ENCODE data around the gene PPP2R5C.
"Not testable (repeated sequence)": the region's sequence is repeated elsewhere in the genome, so short reads cannot be mapped to it uniquely, and the experiment has no call there.

The PPP2R5C gene

DNA sequence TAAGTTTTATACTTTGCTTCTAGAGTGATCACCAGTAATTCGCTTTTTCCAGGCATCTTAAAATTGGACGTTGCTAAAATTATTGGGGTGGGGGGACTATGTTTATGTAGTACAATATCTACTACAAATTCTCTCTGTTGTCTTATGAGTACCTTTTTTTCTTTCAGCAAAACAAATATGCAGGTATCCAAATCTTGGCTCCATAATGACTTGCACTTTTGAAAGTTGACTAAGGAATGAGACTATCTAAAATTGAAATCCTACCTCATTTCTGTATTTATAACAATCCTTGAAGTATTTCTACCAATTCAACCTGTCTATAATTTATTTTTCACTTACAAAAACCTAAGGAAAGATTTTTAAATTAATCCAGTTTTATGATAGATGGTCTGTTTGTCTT is 205.2 kb downstream of the PPP2R5C start:
- DNase-seq (ENCODE audit: low spot score), result no peak

DNA sequence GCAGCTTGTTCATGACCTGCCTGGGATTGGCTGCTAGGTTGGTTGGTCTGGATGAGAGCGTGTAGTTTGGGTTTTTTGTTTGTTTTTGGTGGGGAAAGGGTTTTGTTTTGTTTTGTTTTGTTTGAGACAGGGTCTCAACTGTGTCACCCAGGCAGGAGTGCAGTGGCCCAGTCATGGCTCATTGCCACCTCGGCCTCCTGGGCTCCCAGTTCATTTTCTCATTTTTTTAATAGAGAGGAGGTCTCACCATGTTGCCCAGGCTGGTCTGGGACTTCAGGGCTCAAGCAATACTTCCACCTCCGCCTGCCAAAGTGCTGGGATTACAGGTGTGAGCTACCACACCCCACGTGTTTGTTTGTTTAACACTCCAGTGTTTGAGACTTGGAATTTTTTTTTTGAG is 206.7 kb downstream of the PPP2R5C start:
- DNase-seq (ENCODE audit: low spot score), result no peak

DNA sequence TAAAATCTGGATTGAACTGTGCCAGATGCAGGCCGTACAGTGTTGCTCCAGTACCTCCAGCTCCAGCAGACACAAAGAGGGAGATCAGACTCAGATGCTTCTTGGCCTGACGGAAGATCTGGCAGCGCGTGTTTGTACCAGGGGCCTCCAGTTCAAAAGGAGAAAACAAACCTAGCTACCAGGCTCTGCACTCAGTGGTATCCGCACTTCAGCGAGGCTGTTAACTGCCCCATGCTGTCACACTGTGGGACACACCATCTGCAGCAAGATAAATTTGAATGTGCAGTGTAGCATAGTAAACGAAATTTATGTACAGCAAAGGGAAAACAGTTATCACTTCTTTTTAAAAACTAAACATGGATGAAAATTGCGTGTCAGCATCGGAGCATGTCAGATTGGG is 208.0 kb downstream of the PPP2R5C start:
- DNase-seq (ENCODE audit: low spot score), result no peak

DNA sequence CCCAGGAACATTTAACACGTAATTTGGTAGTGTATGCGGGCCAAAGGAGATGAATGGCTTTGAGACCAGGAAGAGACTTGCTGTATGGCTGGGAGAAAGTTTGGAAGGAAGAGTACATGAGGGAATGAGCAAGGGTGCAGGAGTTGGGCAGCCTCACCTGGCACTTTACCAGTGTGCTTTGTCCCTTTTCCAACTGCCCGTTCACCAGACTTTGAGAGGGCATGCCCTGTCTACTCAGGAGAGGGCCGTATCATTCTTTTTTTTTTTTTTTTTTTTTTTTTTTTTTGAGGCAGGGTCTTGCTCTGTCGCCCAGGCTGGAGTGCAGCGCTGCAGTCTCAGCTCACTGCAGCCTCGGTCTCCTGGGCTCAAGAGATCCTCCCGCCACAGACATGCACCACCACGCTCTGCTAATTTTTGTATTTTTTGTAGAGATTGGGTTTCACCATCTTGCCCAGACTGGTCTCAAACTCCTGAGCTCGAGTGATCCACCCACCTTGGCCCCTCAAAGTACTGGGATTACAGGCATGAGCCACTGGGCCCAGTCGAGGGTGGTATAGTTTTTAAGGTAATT is 209.4 kb downstream of the PPP2R5C start:
- no peak for DNase-seq (ENCODE audit: low spot score)

DNA sequence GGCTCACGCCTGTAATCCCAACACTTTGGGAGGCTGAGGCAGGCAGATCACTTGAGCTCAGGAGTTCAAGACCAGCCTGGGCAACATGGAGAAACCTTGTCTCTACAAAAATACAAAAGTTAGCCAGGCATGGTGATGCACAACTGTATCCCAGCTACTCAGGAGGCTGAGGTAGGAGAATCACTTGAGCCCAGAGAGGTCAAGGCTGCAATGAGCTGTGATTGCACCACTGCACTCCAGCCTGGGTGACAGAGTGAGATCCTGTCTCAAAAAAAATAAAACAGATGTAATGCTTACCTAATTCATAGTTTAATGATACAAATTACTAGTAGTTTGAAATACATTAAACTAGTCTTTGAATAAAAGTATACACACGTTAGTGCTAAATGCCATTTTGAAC is 209.9 kb downstream of the PPP2R5C start:
- not testable (repeated sequence) for DNase-seq (ENCODE audit: low spot score)

DNA sequence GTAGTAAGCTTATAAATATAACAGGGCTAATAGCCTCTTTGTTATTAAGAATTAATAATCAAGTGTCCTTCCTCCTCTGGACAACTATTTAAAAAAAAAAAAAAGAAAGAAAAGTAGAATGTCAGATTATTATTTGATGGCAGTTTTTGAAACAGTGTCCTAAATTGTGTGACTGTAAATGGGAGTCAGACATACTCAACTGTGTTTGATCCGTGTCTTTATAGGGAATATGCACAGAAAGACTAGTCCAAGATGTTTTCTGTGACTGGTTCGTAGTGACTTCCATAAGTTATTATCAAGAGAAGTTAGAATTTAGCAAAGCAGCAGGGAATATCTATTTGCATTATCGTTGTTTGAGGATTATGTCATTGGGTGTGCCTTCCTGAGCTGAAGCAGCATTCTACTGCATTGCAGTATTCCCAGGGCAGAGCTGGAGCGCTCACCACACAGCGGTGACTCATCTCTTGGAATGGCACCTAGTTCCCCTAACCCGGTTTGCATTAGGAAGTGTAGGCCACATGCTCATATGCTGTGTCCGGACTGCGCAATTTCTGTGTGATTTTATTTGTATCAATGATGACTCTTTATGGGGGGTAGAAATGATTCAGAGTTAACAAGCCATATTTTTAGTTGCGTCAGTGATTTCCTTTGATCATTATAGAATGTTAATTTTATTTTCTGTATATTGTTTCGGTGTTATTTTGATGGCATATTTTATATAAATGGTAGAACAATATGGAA is 210.8 kb downstream of the PPP2R5C start:
- DNase-seq (ENCODE audit: low spot score), result no peak

DNA sequence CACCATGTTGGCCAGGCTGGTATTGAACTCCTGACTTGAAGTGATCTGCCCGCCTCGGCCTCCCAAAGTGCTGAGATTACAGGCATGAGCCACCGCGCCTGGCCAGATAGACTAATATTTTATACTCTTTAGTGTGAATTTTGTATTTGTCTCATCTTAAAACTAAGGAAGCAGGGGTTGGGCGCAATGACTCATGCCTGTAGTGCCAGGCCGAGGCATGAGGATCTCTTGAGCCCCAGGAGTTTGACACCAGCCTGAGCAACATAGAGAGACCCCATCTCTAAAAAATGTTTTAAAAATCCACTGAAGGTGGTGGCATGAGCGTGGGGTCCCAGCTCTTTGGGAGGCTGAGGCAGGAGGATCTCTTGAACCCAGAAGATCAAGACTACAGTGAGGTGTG is 211.8 kb downstream of the PPP2R5C start:
- DNase-seq (ENCODE audit: low spot score), result no peak

DNA sequence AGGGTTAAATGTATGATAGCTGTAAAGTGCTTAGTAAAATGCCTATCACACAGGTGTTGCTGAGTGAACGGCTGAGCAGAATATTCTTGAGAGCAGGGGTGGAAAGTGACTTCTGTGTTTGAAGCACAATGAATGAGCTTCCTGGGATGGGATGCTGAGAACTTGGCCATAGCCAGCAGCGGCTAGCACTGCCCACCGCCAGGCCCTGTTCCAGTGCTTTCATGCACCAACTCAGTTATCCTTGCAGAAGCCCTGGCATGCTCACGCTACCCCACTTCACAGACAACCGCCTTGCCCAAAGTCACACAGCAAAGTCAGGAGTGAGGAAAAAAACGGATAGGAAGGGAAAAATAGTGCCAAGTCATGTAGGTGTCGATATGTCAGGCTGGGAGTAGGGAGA is 213.7 kb downstream of the PPP2R5C start:
- no peak for DNase-seq (ENCODE audit: low spot score)

Measured in ecto neural progenitor cell (in vitro differentiated cells).